Testis (tissue), 3 donors: ENCODE data around the gene ATP5F1D. TPM values are rescaled to one million over a fixed set of nuclear protein-coding genes. Genes with fewer than 3 reads are reported as not detected.

ENCODE experiments used
- DNase-seq: peaks from one replicate; pipeline ENCODE4 v3.0.0-alpha.2; 2019
- H3K27ac ChIP-seq, 2 donors: fragments of 200-600 bp; sonication (generic); one replicate each; pipeline ENCODE4 v1.5.1; 2019
- H3K27me3 ChIP-seq: fragments of 200-600 bp; sonication (generic); one replicate; pipeline ENCODE4 v1.5.1; 2019
- H3K36me3 ChIP-seq: fragments of 200-600 bp; sonication (generic); one replicate; pipeline ENCODE4 v1.5.1; 2017; ENCODE audit warnings: low read depth; ENCODE audit errors: missing control alignments
- H3K4me1 ChIP-seq: fragments of 200-600 bp; sonication (generic); one replicate; pipeline ENCODE4 v1.5.1; 2019
- H3K4me3 ChIP-seq, 2 donors: fragments of 200-600 bp; sonication (generic); one replicate each; pipeline ENCODE4 v1.5.1; 2017 to 2019
- H3K9me3 ChIP-seq: fragments of 200-600 bp; sonication (generic); one replicate; pipeline ENCODE4 v1.5.1; 2017
- POLR2A ChIP-seq: fragments of 450-650 bp; IDR thresholded peaks from one replicate; pipeline ENCODE4 v1.6.1; 2017; ENCODE audit warnings: antibody characterized with exemption, mild to moderate bottlenecking, moderate library complexity
- WGBS, 2 donors: methylation state at CpG; one replicate each; pipeline ENCODE4 v1.1.5; 2018; 5-methylcytosine and 5-hydroxymethylcytosine counted together
- intact Hi-C: fragments of 100-400 bp; cut with DNase I; formaldehyde crosslinking; loops from one replicate; pipeline ENCODE4 v1.15.1; 2023; ENCODE audit warnings: low total_unique reads
- polyA plus RNA-seq: library from polyadenylated mRNA; stranded (reverse); fragments of 350-450 nt; fragmentation: Illumina TruSeq; extraction: RNeasy Lipid Tissue Mini Kit (QIAGEN cat#74804); gene quantifications from one replicate; pipeline ENCODE4 v1.2.3, GENCODE V29; 2014; ENCODE audit warnings: low read depth, low replicate concordance; ENCODE audit not compliant: insufficient read depth
- total RNA-seq, 2 donors: library from RNA; depleted of rRNA; stranded (reverse); fragments of >200 nt; gene quantifications; one replicate each; pipeline ENCODE4 v1.2.3, GENCODE V29; 2016
- TF ChIP-seq, protein P1 (sequence below), 3 experiments: fragments of 450-650 bp in 2 of 3; fragments of 200-600 bp in 1 of 3; sonication (generic) in 1 of 3; IDR thresholded peaks; one replicate each; pipeline ENCODE4 v1.5.1; 2016 to 2019; ENCODE audit warnings: antibody characterized with exemption in 3 of 3, mild to moderate bottlenecking in 2 of 3, moderate library complexity in 1 of 3

ATP5F1D gene
- total and polyA plus RNA-seq, 3 donors from 2014 or later, result 94.5 to 166 (median 104) TPM

DNA sequence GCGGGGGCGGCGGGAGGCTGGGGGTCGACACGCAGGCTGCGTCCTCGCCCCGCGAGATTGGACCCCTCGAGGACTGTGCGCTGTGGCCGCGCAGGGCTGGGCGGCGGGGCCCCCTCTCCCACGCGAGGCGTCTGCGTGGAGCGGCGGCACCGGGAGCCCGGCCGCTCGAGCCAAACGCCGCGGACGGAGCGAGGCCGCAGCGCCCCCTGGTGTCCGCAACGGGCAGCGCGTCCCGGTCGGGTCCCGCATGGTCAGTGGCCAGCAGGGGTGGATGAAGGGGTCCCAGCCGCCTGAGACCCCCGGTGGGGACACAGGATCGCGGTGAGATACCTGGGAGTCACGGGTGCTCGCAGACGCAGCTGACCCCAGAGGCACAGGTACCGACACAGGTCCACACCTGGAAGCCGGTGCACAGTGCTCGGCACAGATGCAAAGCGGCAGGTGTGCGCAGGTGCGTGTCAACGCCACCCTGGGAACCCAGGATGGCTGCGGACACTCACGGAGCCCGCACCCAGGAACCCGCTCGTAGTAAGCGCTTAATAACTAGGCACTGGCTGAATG, 25.4 kb downstream of the ATP5F1D start:
- peaks cover 74% of the 10 kb centered on the region for H3K4me1 ChIP-seq
- DNase-seq, result no peak
- H3K27me3 ChIP-seq, result no peaks in the 10 kb centered on the region
- TF ChIP-seq, protein P1, sequence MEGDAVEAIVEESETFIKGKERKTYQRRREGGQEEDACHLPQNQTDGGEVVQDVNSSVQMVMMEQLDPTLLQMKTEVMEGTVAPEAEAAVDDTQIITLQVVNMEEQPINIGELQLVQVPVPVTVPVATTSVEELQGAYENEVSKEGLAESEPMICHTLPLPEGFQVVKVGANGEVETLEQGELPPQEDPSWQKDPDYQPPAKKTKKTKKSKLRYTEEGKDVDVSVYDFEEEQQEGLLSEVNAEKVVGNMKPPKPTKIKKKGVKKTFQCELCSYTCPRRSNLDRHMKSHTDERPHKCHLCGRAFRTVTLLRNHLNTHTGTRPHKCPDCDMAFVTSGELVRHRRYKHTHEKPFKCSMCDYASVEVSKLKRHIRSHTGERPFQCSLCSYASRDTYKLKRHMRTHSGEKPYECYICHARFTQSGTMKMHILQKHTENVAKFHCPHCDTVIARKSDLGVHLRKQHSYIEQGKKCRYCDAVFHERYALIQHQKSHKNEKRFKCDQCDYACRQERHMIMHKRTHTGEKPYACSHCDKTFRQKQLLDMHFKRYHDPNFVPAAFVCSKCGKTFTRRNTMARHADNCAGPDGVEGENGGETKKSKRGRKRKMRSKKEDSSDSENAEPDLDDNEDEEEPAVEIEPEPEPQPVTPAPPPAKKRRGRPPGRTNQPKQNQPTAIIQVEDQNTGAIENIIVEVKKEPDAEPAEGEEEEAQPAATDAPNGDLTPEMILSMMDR (IDR thresholded peaks at IDR 0.05), result peak; percentile 98 to 100 (median 99)
- no peak for TF ChIP-seq POLR2A
- 0 to 3% methylated on average over 23 to 32 of the region's 59 CpGs for WGBS, 2 donors
- intact Hi-C loops, result no loop called here
- peak overlapping the region; percentile 50 to 60 for H3K4me3 ChIP-seq
- no peaks in the 10 kb centered on the region for H3K9me3 ChIP-seq
- H3K27ac ChIP-seq, result peak overlapping the region; percentile 68 to 89
- H3K36me3 ChIP-seq, result no peaks in the 10 kb centered on the region

DNA sequence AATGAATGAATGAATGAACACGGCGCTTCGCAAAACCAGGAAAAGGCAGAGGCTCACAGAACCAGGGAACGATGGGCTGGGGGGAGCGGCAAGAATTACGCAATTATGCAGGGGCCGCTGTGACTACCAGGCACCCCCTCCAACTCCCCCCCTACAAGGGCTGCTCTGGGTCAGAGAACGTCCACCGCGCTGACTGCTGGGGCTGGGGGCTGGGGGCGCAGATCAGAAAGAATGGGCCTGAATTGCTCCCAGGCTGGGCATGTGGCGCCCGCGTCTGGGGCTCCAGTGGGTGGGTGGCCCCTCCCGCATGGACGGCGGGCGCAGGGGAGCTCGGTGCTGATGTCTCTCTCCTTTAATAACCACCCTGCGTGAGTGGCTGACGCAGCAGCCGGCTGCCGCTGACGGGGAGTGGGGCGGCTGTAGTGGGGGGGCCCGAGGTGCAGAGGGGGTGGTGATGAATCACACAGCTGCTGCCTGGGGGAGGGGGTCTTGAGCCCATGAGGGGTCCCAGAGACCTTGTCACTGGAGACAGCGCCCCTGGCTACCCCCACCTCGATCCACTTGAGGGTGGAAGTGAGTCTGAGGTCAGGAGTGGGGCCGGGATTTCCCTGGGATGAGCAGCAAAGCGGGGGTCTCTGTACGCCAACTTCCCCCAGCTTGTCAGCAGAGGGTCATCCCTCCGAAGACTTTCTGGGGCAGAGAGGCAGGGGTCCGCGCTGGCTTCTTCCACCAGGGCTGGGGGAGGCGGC, 26.1 kb downstream of the ATP5F1D start:
- TF ChIP-seq, protein P1 (IDR thresholded peaks at IDR 0.05), result no peak
- TF ChIP-seq POLR2A, result no peak
- Histone ChIP-seq H3K36me3 (no peaks in the 10 kb centered on the region), H3K27me3 (no peaks in the 10 kb centered on the region), H3K27ac (peak overlapping the region in 1 of 2 donors; percentile 87), H3K9me3 (no peaks in the 10 kb centered on the region), H3K4me1 (peaks cover 71% of the 10 kb centered on the region), H3K4me3 (peak overlapping the region in 1 of 2 donors; percentile 60)
- DNase-seq, result no peak
- intact Hi-C loops, result no loop called here
- 19 to 32% methylated on average over 21 to 34 of the region's 35 CpGs for WGBS, 2 donors

DNA sequence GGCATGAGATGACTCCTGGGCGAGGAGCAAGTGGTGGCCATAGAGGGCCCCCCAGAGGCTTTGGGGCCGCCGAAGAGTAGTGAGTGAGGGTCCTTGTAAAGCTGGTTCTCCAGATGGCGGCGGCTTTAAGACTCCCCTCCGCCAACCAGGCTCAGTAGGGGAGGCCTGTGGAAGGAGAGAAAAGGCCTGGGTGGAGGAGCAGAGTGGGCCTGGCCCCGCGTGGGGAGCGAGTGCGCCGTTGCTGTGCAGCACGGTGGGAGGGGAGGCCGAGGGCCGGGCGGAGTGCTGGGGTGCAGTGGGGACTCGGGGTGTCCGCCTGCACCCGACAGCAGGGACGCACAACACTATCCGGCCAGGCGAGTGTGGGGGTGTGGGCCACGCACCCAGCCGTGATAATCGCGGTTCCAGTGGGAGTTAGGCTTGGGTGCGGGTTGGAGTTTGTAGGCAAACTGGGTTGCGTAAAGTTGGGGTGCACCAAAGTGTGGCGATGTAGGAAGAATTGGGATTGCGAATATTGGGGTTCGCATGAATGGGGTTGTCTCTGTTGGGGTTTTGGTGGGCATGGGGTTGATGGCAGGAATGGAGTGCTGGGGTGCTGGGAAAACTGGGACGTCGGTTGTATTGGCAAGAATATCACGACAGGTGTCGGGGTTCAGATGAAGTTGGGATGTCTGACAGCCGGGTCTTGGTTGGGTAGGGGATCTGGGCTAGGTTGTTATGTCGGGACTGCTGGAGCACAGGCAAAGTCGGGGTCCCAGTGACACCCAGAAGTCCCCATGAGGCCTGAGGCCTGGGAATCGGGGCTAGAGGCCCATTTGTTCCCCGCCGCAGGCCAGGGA, 26.9 kb downstream of the ATP5F1D start:
- WGBS, 2 donors, result 40 to 47% methylated on average over 36 to 40 of the region's 40 CpGs
- no peaks in the 10 kb centered on the region for H3K9me3 ChIP-seq
- peaks cover 72% of the 10 kb centered on the region for H3K4me1 ChIP-seq
- intact Hi-C loops, result no loop called here
- DNase-seq, result no peak
- H3K27me3 ChIP-seq, result no peaks in the 10 kb centered on the region
- H3K36me3 ChIP-seq, result no peaks in the 10 kb centered on the region
- peak overlapping the region; percentile 87 to 100 for H3K27ac ChIP-seq
- TF ChIP-seq, protein P1 (IDR thresholded peaks at IDR 0.05), result peak in 1 of 3 experiments; percentile 1
- no peak for TF ChIP-seq POLR2A
- peak overlapping the region; percentile 73 to 99 for H3K4me3 ChIP-seq

DNA sequence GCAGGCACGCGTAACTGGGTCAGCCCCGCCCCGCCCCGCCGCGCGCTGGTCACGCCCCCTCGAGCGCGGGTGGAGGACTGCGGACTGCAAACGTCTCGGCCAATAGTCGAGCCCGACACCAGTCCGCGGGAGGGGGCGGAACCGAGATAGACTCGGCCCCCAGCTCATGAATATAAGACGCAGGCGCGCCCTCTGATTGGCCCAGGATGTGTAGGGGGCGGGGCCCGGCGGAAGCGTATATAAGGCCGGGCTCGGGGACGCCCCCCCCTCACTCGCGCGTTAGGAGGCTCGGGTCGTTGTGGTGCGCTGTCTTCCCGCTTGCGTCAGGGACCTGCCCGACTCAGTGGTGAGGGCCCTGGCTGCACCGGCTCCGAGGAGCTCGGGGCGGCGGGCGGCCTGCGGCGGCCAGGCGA, 27.5 kb downstream of the ATP5F1D start, which contains the start of gene CIRBP:
CIRBP (plus strand) TSS at position 268 of the 413 bp plus-strand sequence. CDS start 1,602 bp downstream, outside the sequence.
- intact Hi-C loops, result no loop called here
- TF ChIP-seq POLR2A, result peak; percentile 81
- TF ChIP-seq, protein P1 (IDR thresholded peaks at IDR 0.05), result no peak
- H3K27ac ChIP-seq, result peak within 1 kb of the TSS; percentile 87 to 100
- WGBS, 2 donors, result 1% methylated on average over 39 of the region's 50 CpGs; no CpG with 5 or more reads in 1 of the 2 donors
- peaks cover 79% of the 10 kb centered on the region for H3K4me1 ChIP-seq
- no peaks in the 10 kb centered on the region for H3K9me3 ChIP-seq
- peak; percentile 100 for DNase-seq
- H3K36me3 ChIP-seq, result no peaks in the 10 kb centered on the region
- H3K27me3 ChIP-seq, result no peaks in the 10 kb centered on the region
- H3K4me3 ChIP-seq, result peak within 1 kb of the TSS; percentile 73 to 99
